Activated CD8-positive, alpha-beta memory T cell treated with anti-CD3 and anti-CD28 coated beads, Interleukin-2, amount 10 ng/mL, durations not matched to agents 7 days and 5 days (primary cell): Measurements from ENCODE around the gene CDH4. TPM values are rescaled to one million over a fixed set of nuclear protein-coding genes. Genes with fewer than 3 reads are reported as not detected.

Experiments used
- ATAC-seq: fragments of 150-1000 bp; cut with Tn5 transposase; one replicate; pipeline ENCODE4 v1.10.0; 2021; ENCODE audit warnings: moderate library complexity
- CTCF ChIA-PET: fragments of 350-600 bp; sonication (Branson Sonifier 250); formaldehyde crosslinking; loops from one replicate; lab custom pipeline; 2021; ENCODE audit warnings: antibody characterized with exemption; lab: Charles Lee
- DNase-seq: peaks from one replicate; pipeline ENCODE4 v3.0.0-alpha.2; 2020
- H3K27ac Mint-ChIP-seq: one replicate; pipeline ENCODE4 v1.8.0; 2021; ENCODE audit warnings: mild to moderate bottlenecking, mixed read lengths
- H3K27me3 Mint-ChIP-seq: one replicate; pipeline ENCODE4 v1.8.0; 2021; ENCODE audit warnings: mixed read lengths
- H3K36me3 Mint-ChIP-seq: one replicate; pipeline ENCODE4 v1.8.0; 2021; ENCODE audit warnings: mild to moderate bottlenecking, mixed read lengths
- H3K4me1 Mint-ChIP-seq: one replicate; pipeline ENCODE4 v1.8.0; 2021; ENCODE audit warnings: mixed read lengths
- H3K4me3 Mint-ChIP-seq: one replicate; pipeline ENCODE4 v1.8.0; 2021; ENCODE audit warnings: mild to moderate bottlenecking, moderate library complexity, mixed read lengths
- H3K9me3 Mint-ChIP-seq: one replicate; pipeline ENCODE4 v1.8.0; 2022; ENCODE audit warnings: low read depth, mixed read lengths
- total RNA-seq, 2 experiments: library from RNA; stranded (reverse); gene quantifications; one replicate each; pipeline ENCODE4 v1.2.3, GENCODE V29; 2021

Gene CDH4
- total RNA-seq, 2 experiments from 2014 or later = 0.02 TPM; not detected in 1

- ATAC-seq (no peak), DNase-seq (no peak)
- CTCF ChIA-PET = no interaction called here
- H3K36me3 Mint-ChIP-seq = no peaks in the 10 kb centered on the region
- H3K4me3 Mint-ChIP-seq = no peak overlapping the region
- H3K27ac Mint-ChIP-seq = no peak overlapping the region
- no peaks in the 10 kb centered on the region for H3K27me3 Mint-ChIP-seq
- no peaks in the 10 kb centered on the region for H3K9me3 Mint-ChIP-seq
- no peaks in the 10 kb centered on the region for H3K4me1 Mint-ChIP-seq
Measured at GRCh38 chr20:61583356-61583755, 331.3 kb downstream of the CDH4 start.

DNA sequence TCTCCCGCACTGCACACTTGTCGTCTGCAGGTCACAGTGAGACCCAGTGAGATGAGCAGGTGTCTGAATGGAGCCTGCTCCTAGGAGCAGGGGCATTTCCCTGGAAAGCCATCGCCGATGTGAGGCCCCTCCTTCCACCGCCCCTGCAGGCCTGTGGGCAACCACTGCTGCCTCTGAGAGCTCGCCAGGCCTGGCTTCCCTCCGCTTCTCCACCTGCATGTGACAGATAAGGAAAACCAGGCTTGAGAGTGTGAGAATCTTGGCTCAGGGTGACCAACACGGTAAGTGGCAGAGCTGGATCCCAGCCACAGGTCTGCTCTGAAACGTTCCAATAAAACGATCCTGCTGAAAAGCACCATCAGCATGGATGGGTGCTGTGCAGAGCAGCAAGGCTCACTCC is 332.8 kb downstream of the CDH4 start:
- peaks cover 4% of the 10 kb centered on the region for H3K9me3 Mint-ChIP-seq
- no peak overlapping the region for H3K27ac Mint-ChIP-seq
- ATAC-seq = no peak
- no peak for DNase-seq
- peaks cover 4% of the 10 kb centered on the region for H3K27me3 Mint-ChIP-seq
- H3K4me1 Mint-ChIP-seq = no peaks in the 10 kb centered on the region
- H3K36me3 Mint-ChIP-seq = no peaks in the 10 kb centered on the region
- CTCF ChIA-PET = no interaction called here
- H3K4me3 Mint-ChIP-seq = no peak overlapping the region

DNA sequence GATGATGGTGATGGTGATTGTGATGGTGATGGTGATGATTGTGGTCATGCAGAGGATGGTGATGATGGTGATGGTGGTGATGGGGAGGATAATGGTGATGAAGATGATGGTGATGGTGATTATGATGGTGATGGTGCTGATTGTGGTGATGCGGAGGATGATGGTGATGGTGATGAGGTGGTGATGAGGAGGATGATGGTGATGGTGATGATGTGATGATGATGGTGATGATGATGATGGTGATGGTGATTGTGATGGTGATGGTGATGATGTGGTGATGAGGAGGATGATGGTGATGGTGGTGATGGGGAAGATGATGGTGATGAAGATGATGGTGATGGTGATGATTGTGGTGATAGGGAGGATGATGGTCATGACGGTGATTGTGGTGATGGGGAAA is 333.7 kb downstream of the CDH4 start:
- CTCF ChIA-PET = no interaction called here
- H3K27me3 Mint-ChIP-seq = peaks cover 4% of the 10 kb centered on the region
- no peaks in the 10 kb centered on the region for H3K4me1 Mint-ChIP-seq
- H3K4me3 Mint-ChIP-seq = no peak overlapping the region
- H3K27ac Mint-ChIP-seq = no peak overlapping the region
- no peak for ATAC-seq
- DNase-seq = no peak
- H3K9me3 Mint-ChIP-seq = peaks cover 4% of the 10 kb centered on the region
- H3K36me3 Mint-ChIP-seq = no peaks in the 10 kb centered on the region

- no peak overlapping the region for H3K4me3 Mint-ChIP-seq
- ATAC-seq = no peak
Measured at GRCh38 chr20:61587036-61587435, 335.0 kb downstream of the CDH4 start.

GRCh38 chr20:61587681-61588289 is 335.7 kb downstream of the CDH4 start:
- no peak for ATAC-seq
- H3K27ac Mint-ChIP-seq = no peak overlapping the region
- CTCF ChIA-PET = no interaction called here
- H3K36me3 Mint-ChIP-seq = no peaks in the 10 kb centered on the region
- H3K9me3 Mint-ChIP-seq = peaks cover 8% of the 10 kb centered on the region
- H3K27me3 Mint-ChIP-seq = peaks cover 4% of the 10 kb centered on the region
- no peaks in the 10 kb centered on the region for H3K4me1 Mint-ChIP-seq
- DNase-seq = no peak
- H3K4me3 Mint-ChIP-seq = no peak overlapping the region

More at GRCh38 chr20:61587036-61587435, 335.0 kb downstream of the CDH4 start:
- H3K9me3 Mint-ChIP-seq = peaks cover 8% of the 10 kb centered on the region
- no peak overlapping the region for H3K27ac Mint-ChIP-seq
- peaks cover 4% of the 10 kb centered on the region for H3K27me3 Mint-ChIP-seq
- CTCF ChIA-PET = no interaction called here
- H3K4me1 Mint-ChIP-seq = no peaks in the 10 kb centered on the region
- DNase-seq = no peak
- no peaks in the 10 kb centered on the region for H3K36me3 Mint-ChIP-seq

- H3K9me3 Mint-ChIP-seq = peaks cover 12% of the 10 kb centered on the region
- no peaks in the 10 kb centered on the region for H3K36me3 Mint-ChIP-seq
- CTCF ChIA-PET = no interaction called here
- H3K4me3 Mint-ChIP-seq = no peak overlapping the region
- DNase-seq = no peak
- H3K27ac Mint-ChIP-seq = no peak overlapping the region
- peaks cover 4% of the 10 kb centered on the region for H3K27me3 Mint-ChIP-seq
- ATAC-seq = no peak
- no peaks in the 10 kb centered on the region for H3K4me1 Mint-ChIP-seq
Measured at GRCh38 chr20:61588411-61589385, 336.6 kb downstream of the CDH4 start.

DNA sequence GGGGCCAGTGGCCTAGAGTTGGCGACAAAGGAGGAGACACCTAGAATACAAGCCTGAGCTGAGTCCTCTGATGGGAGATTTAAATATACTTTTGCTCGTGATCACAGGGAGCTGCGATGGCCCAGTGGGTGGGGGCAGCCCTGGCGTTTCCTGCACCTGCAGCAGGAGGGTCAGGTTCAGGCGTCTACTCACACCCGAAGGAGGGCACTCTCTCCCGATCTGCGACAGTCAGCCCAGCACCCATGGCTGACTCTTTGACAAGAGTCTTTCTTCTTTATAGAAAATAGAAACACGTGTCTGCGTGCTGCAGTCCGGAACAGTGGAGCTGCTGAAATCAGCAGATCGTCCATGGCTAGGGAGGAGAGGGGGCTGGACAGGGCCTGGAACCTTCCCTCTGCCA is 338.2 kb downstream of the CDH4 start:
- Mint-ChIP-seq H3K36me3 (no peaks in the 10 kb centered on the region), H3K4me3 (no peak overlapping the region), H3K27me3 (peaks cover 4% of the 10 kb centered on the region), H3K9me3 (peaks cover 12% of the 10 kb centered on the region), H3K4me1 (no peaks in the 10 kb centered on the region), H3K27ac (no peak overlapping the region)
- ATAC-seq (no peak), DNase-seq (no peak)
- CTCF ChIA-PET = no interaction called here

- peaks cover 3% of the 10 kb centered on the region for H3K27me3 Mint-ChIP-seq
- H3K4me1 Mint-ChIP-seq = no peaks in the 10 kb centered on the region
- peaks cover 20% of the 10 kb centered on the region for H3K9me3 Mint-ChIP-seq
- H3K36me3 Mint-ChIP-seq = no peaks in the 10 kb centered on the region
- DNase-seq = no peak
- no peak for ATAC-seq
- CTCF ChIA-PET = no interaction called here
- H3K4me3 Mint-ChIP-seq = no peak overlapping the region
- H3K27ac Mint-ChIP-seq = no peak overlapping the region
Measured at GRCh38 chr20:61593516-61593915, 341.5 kb downstream of the CDH4 start.

DNA sequence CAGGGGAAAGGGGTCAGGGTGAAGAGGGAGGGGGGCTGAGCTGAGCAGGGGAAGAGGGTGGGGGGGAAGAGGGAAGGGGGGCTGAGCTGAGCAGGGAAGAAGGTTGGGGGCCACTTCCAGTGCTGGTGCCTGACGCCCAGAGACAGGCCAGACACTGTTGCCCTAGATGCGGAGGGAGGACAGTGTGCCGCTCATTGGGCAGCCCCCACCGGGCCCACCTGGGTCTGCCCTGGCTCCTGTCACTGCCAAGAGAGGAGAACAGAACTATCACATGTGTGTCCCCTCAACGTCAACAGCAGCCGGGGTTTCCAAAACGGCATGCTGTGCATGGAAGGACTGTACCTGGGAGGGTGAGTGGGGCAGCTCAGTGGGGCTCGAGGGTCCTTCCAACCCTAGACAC is 342.1 kb downstream of the CDH4 start:
- H3K4me3 Mint-ChIP-seq = no peak overlapping the region

DNA sequence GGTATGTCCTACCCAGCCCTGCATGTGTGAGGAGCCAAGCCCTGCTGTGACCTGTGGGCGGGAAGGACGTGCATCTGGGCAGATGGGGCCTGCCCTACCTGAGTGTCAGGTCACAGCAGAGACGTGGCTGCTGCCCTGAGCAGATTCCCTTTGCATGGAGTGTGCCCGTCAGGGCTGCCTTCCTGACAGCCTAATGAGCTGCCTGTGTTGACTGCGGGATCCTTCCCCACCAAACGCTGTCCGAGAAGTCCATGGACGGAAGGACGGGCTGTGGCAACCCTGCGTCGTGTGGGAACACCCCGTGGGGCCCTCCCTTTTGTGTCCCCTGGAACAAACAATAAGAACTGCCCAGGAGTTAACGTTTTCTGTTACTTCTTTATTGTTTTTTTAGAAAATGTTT is 343.2 kb downstream of the CDH4 start:
- no peaks in the 10 kb centered on the region for H3K36me3 Mint-ChIP-seq
- no peak for DNase-seq
- H3K27ac Mint-ChIP-seq = no peak overlapping the region
- H3K4me3 Mint-ChIP-seq = no peak overlapping the region
- H3K27me3 Mint-ChIP-seq = no peaks in the 10 kb centered on the region
- ATAC-seq = no peak
- H3K9me3 Mint-ChIP-seq = peaks cover 16% of the 10 kb centered on the region
- CTCF ChIA-PET = no interaction called here
- H3K4me1 Mint-ChIP-seq = no peaks in the 10 kb centered on the region

More for the DNA sequence above, 342.1 kb downstream of the CDH4 start:
- H3K9me3 Mint-ChIP-seq = peaks cover 16% of the 10 kb centered on the region
- ATAC-seq (no peak), DNase-seq (no peak)
- no peak overlapping the region for H3K27ac Mint-ChIP-seq
- no peaks in the 10 kb centered on the region for H3K36me3 Mint-ChIP-seq
- no peaks in the 10 kb centered on the region for H3K27me3 Mint-ChIP-seq
- H3K4me1 Mint-ChIP-seq = no peaks in the 10 kb centered on the region
- CTCF ChIA-PET = no interaction called here

DNA sequence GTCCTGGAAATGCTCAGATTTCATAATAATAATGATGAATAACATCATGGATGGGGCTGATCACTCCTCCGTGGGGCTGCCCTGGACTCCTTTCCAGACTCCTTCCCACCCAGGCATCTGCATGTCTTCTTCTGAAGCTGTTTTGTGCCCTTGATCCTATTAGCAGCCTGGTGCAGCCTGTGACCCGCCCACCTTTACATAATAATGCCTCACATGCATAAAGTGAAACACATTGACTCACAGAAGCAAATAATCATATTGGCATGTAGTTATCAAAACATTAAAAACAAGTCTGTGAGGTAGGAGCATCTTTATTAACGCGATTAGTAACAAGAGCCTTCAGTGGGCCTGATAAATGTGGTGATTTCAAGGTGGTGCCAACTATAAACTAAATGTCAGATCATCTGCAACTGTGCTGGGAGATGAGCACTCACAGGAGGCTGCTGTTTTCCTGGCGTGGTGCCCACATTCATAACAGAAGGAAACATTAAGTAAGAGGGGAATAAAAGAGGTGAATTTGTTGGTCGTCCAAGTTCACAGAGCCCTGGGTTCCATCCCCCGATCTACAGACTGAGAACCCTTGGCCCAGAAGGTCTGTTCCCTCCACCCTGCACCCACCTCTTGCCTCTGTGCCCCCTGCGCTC is 344.7 kb downstream of the CDH4 start:
- Mint-ChIP-seq H3K27me3 (no peaks in the 10 kb centered on the region), H3K36me3 (no peaks in the 10 kb centered on the region), H3K4me3 (no peak overlapping the region), H3K27ac (no peak overlapping the region), H3K9me3 (peaks cover 12% of the 10 kb centered on the region), H3K4me1 (no peaks in the 10 kb centered on the region)
- ATAC-seq (no peak), DNase-seq (no peak)
- CTCF ChIA-PET = no interaction called here

- no peaks in the 10 kb centered on the region for H3K36me3 Mint-ChIP-seq
- H3K27ac Mint-ChIP-seq = no peak overlapping the region
- H3K27me3 Mint-ChIP-seq = no peaks in the 10 kb centered on the region
- DNase-seq = no peak
- H3K4me3 Mint-ChIP-seq = no peak overlapping the region
- H3K4me1 Mint-ChIP-seq = no peaks in the 10 kb centered on the region
- CTCF ChIA-PET = no interaction called here
- ATAC-seq = no peak
- peaks cover 12% of the 10 kb centered on the region for H3K9me3 Mint-ChIP-seq
Measured at GRCh38 chr20:61597996-61598395, 345.9 kb downstream of the CDH4 start.

DNA sequence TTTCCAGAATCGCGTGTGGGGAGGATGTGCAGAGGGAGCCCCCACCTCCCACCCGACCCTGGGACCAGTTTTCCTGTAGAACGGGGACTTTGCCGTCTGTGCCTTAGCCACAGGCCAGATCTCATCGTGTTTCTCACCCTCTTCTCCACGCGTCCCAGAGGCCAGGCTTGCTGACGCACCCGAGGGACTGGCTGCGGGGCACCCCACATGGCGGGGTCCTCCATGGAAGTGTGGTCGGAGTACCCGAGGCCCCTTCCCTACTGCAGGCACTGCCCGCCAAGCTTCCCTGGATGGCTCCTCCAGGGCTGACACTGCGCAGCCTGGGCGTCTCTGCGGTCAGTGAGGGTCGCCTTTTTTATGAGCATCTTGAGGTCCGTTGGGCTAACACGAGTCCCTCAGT is 346.5 kb downstream of the CDH4 start:
- no peak for ATAC-seq
- Mint-ChIP-seq H3K27ac (no peak overlapping the region), H3K9me3 (peaks cover 7% of the 10 kb centered on the region), H3K4me3 (no peak overlapping the region), H3K4me1 (no peaks in the 10 kb centered on the region), H3K36me3 (no peaks in the 10 kb centered on the region), H3K27me3 (no peaks in the 10 kb centered on the region)
- DNase-seq = no peak
- CTCF ChIA-PET = no interaction called here
